Stimulated activated CD8-positive, alpha-beta memory T cell treated with anti-CD3 and anti-CD28 coated beads, Interleukin-15, amount 100 ng/mL, for 4 hours (primary cell): Measurements from ENCODE around the gene PROZ.
"Not testable (repeated sequence)": the region's sequence is repeated elsewhere in the genome, so short reads cannot be mapped to it uniquely, and the experiment has no call there.

ENCODE experiments used
- DNase-seq, 2 donors: peaks; one replicate each; pipeline ENCODE4 v3.0.0-alpha.2; 2020; ENCODE audit warnings: low read depth in 2 of 2

PROZ gene

GRCh38 chr13:113157206-113157928 lies 1.1 kb upstream of the PROZ start:
- no peak for DNase-seq

GRCh38 chr13:113158946-113159345 lies 498 bp downstream of the PROZ start:
- DNase-seq: no peak

GRCh38 chr13:113159701-113160100 lies 1.3 kb downstream of the PROZ start:
- no peak for DNase-seq

- no peak for DNase-seq
These were observed 2.5 kb downstream of the PROZ start for GRCh38 chr13:113160983-113161382.

- DNase-seq: no peak
These were observed 3.0 kb downstream of the PROZ start for GRCh38 chr13:113161433-113161832.

- not testable (repeated sequence) for DNase-seq
These were observed 3.5 kb downstream of the PROZ start for GRCh38 chr13:113161975-113162374.

GRCh38 chr13:113162783-113163685 lies 4.6 kb downstream of the PROZ start:
- DNase-seq: no peak

GRCh38 chr13:113164492-113164891 lies 6.0 kb downstream of the PROZ start:
- DNase-seq: no peak

GRCh38 chr13:113166266-113166665 lies 7.8 kb downstream of the PROZ start:
- DNase-seq: no peak

- DNase-seq: no peak
These were observed 8.2 kb downstream of the PROZ start for GRCh38 chr13:113166681-113167080.

GRCh38 chr13:113167155-113167554 lies 8.7 kb downstream of the PROZ start:
- no peak for DNase-seq

GRCh38 chr13:113167575-113167974 lies 9.1 kb downstream of the PROZ start:
- no peak for DNase-seq

GRCh38 chr13:113168211-113168610 lies 9.8 kb downstream of the PROZ start:
- DNase-seq: no peak

- no peak for DNase-seq
These were observed 11.1 kb downstream of the PROZ start for GRCh38 chr13:113169277-113170272.

- no peak for DNase-seq
These were observed 12.1 kb downstream of the PROZ start for GRCh38 chr13:113170511-113170910.

- DNase-seq: no peak
These were observed 13.0 kb downstream of the PROZ start for GRCh38 chr13:113171250-113172125.

GRCh38 chr13:113172419-113172926 lies 14.0 kb downstream of the PROZ start:
- DNase-seq: no peak

- DNase-seq: peak; percentile 51 to 61
These were observed 17.8 kb downstream of the PROZ start for GRCh38 chr13:113176280-113176679.

- DNase-seq: no peak
These were observed 18.4 kb downstream of the PROZ start for GRCh38 chr13:113176822-113177221.

GRCh38 chr13:113178070-113178895 lies 19.8 kb downstream of the PROZ start:
- no peak for DNase-seq
